Head of caudate nucleus (tissue), 42 donors: Measurements from ENCODE around the gene CTXN2.

Source experiments
- DNase-seq, 42 donors: peaks; one replicate each; pipeline versions ENCODE4 v3.0.0 to v3.0.0-alpha.2; 2020 to 2021; ENCODE audit warnings: mixed read lengths in 7 of 42
- intact Hi-C: fragments of 100-400 bp; cut with DNase I; formaldehyde crosslinking; loops from one replicate; pipeline ENCODE4 v1.15.0; 2022

CTXN2 gene

GRCh38 chr15:48191574-48192225 lies at the start of gene CTXN2:
Gene CTXN2, plus strand, starts transcription at chr15:48191665. Its CDS starts 9,636 bp downstream, at chr15:48201301.
- peak; percentile 11 to 85 (median 59) for DNase-seq
- intact Hi-C loops: no loop called here

DNA sequence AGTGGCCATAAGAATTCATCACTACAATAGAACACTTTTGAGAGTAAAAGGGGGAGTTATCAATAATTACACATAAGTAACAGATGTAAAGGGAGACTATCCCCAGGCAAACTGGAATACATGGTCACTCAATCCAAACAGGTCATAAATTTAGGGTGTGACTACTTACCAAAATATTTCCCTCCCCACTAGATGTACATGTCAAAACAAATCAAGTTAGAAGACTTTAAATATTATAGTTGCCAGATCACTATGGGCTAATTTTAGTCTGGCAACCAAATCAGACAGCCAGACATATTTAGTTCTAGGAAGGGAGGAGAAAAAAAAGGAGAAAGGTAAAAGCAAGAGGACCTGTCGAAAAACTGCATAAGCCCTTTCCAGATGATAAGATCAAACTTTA lies 47.6 kb upstream of the CTXN2 start:
- no peak for DNase-seq
- intact Hi-C loops: no loop called here

GRCh38 chr15:48144889-48145288 lies 46.6 kb upstream of the CTXN2 start:
- no peak for DNase-seq
- intact Hi-C loops: no loop called here

- intact Hi-C loops: no loop called here
- no peak for DNase-seq
Observed at GRCh38 chr15:48145923-48146322, 45.5 kb upstream of the CTXN2 start.

DNA sequence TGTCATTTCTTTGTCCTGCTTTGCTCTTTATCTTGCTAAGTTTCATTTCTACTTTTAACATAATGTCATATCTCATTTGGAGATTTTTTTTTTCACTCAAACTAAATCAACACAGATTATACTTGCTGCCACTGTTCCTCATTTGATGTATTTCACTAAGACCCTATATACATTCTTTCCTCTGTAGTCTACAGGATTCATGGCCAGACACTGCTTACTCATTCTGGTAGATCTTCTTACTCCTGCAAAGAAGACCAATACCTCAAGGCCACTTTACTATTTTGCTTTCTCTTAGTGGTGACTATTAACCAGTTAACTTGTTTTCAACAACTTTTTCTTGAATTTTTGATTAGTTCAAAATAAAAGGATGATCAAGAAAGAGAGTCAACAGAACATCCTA lies 44.1 kb upstream of the CTXN2 start:
- intact Hi-C loops: no loop called here

GRCh38 chr15:48149858-48150257 lies 41.6 kb upstream of the CTXN2 start:
- DNase-seq: no peak
- intact Hi-C loops: no loop called here

More for the DNA sequence above, 44.1 kb upstream of the CTXN2 start:
- no peak for DNase-seq

- intact Hi-C loops: no loop called here
- DNase-seq: no peak
Observed at GRCh38 chr15:48153526-48153925, 37.9 kb upstream of the CTXN2 start.

DNA sequence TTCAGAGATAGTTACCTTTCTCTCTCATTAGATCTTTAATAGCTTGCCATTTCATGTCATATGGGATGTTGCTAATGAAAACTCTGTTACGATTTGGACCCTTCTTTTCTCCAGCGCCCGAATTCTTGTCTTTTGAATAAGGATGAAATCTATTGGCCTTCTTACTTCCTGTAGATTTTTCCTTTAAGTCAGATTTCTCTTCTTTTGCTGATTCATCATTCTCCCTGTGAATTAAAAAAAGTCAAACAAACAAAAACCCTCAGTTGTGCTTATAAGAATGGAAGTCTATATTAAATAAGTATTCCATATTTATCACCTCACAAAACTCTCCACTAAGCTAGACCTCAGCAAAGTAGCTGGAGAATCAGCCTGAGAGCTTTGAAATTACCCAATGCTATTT lies 22.8 kb upstream of the CTXN2 start:
- no peak for DNase-seq
- intact Hi-C loops: no loop called here

- no peak for DNase-seq
- intact Hi-C loops: no loop called here
Observed at GRCh38 chr15:48170981-48171380, 20.5 kb upstream of the CTXN2 start.

DNA sequence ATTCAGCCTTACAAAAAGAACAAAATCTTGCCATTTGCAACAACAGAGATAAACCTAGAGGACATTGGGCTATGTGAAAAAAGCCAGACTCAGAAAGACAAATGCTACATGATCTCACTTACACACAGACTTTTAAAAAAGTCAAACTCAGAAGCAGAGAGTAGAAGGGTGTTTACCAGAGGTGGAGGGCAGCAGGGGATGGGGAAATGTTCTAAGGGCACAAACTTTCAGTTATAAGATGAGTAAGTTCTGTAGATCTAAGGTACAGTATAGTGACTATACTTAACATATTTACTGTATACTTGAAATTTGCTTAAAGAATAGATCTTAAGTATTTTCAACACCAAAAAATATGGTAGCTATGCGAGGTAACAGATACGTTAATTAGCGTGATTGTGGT lies 16.3 kb upstream of the CTXN2 start:
- intact Hi-C loops: no loop called here
- no peak for DNase-seq

- intact Hi-C loops: no loop called here
- DNase-seq: no peak
Observed at GRCh38 chr15:48176112-48176511, 15.4 kb upstream of the CTXN2 start.

DNA sequence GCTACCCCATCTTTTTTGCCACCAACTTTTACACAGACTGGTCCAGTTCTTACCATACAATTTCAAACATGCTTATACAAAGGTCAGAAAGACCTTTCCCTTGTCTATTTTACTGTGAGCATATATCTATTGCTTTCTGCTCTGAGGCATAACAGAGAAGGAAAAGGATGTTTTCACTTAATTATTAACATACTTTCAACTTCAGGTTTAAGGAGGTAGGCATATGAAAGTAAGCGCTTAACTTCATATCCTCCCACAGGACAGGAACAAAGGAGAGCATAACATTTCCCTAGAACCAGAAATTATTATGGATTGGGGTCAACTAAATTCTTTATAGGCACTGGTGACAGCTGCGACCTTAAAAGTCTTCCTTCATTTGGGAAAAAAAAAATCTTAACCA lies 14.5 kb upstream of the CTXN2 start:
- intact Hi-C loops: no loop called here
- DNase-seq: no peak

DNA sequence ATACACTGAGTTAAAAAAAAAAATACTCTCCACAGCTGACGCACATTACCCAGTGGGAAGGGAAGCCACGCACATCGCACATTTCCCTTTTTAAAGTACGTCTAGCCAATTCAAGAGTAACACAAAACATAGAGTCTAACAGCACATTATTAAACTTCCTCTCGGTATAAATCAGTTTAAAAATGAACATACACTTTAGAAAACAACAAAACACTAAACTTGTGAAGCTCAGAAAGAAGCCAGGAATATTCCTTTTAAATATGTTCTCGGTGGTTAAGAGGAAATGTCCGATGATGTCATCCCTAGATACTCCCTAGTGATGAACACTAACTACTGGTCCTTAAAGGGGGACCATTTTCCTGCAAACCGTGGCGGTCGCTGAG lies 14.1 kb upstream of the CTXN2 start:
- DNase-seq: peak in 16 of 42 donors; percentile 5 to 53 (median 16)
- intact Hi-C loops: no loop called here

DNA sequence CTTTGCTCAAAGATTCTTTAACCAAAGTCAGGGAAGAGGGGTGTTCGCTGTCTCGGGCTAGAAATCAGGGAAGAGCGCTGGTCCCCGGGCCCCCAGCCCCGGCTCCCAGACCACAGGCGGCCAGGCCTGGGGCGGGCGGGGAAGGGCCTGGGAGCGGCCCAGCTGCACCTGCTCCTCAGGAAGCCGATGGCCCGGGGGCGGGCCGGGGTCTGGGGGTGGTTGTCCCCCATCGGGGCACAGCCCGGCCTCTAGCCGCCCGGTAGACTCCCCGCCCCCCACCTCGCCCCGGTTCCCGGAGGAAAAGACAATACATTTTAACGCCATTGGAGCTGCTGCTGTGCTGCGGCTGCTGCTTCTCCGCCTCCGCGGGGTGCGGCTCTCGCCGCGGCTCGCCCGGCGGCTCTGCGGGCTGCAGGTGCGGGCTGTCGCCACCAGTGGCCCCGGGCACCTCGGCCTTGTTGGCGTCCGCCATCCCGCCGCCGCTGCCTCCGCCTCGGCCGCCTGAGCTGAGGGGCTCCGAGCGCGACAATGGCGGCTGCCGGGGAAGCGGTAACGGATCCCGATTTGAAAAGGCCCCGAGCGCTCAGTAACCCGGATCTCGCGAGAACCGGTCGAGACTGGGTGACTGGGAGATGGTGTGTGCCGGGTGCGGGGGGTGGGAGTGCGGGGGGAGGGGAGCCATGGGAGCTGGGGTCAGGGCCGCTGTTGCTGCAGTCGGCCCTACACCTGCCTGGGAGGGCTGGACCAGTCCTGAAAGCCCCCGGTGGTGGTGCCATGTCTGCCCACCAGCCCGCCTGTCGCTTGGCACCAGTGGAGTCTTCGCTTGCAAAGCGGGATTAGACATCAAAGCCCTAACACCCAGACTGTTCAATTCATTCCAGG lies 13.5 kb upstream of the CTXN2 start, which contains the start of gene MYEF2:
TSS of gene MYEF2 (minus strand) at position 530 of the 882 bp plus-strand sequence. CDS start at position 472, 58 bp downstream.
- intact Hi-C loops: no loop called here
- DNase-seq: peak; percentile 60 to 93 (median 80)

DNA sequence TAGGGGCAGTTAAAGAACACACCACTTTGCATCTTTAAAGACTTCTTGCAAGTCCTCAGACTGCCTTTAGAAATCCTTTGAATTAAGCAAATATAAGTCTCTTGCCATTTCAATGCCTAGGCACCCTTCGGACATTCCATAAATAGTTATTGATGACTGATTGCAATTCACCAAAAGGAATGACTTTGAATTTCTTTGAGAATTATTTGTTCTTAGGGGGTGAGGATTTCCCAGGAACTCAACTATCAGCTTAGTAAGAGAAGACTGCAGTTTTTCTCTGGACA lies 12.9 kb upstream of the CTXN2 start:
- DNase-seq: no peak
- intact Hi-C loops: no loop called here

DNA sequence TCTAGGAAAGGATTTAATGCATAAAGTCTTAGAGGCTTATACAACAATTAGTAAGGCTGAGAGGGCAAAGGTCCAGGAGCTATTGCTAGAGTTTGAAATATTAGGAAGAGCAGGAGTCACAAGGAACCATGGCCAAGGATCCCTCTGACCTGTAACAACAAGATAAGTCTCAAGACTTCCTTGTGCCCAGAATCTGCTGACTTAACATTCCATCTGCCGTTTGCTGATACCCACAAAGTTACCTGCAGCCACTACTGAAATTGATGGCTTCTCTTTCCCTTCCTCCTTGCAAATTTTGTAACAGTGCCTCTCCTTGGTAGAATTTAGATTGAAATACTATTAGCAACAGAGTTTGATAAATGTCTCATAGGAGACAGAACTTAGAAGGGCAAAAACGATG lies 8.7 kb upstream of the CTXN2 start:
- intact Hi-C loops: no loop called here
- no peak for DNase-seq

GRCh38 chr15:48185529-48185928 lies 5.9 kb upstream of the CTXN2 start:
- intact Hi-C loops: no loop called here

GRCh38 chr15:48186271-48186670 lies 5.2 kb upstream of the CTXN2 start:
- no peak for DNase-seq
- intact Hi-C loops: no loop called here

More at GRCh38 chr15:48185529-48185928, 5.9 kb upstream of the CTXN2 start:
- no peak for DNase-seq

DNA sequence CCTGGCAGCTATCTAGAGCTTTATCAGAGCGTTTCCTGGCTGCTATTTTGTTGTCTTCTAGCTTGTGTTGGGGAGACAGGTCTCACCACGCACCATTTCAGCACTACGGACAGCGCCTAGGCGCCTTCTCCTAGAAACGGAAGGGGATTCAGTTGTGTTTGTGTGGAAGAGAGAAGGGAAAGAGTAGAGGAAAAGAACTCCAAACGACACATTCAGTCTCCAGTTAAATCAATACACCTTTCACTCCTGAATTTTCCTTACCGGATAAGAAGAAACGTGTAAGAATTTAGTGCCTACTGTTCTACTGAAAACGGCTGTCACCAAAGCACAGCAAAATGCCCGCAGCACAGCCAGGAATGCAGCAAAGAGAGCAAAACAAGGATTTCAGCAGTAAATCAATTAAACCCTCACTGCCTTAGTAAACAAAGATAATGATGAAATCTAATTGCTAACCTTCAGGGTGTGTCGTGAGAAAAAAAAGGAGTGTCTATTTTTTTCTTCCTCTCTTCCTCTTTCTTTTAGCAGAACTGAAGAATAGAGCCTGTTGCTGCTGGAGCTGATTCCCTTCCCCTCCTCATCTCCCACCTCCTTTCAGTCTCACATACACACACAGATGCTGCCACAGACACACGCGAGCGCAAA lies 412 bp upstream of the CTXN2 start:
- DNase-seq: peak; percentile 27 to 80 (median 55)
- intact Hi-C loops: no loop called here

DNA sequence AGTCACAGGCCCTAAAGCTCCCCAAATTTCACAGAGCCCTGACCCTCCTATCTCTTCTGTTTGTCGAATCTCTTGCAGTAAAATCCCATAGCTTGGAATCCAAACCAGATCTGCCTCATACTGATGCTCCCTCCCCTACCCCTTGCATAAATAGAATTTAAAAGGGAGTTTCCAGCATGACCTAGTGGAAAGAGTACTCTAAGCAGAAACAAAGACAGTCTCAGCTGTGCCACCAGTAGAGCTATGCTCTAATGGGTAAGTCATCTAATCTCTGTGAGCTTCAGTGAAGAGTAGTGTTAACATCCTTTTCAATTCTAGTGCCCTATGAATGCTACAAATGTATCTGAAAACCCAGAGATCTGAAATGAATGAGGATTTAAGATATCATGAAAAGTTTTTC lies 10.6 kb downstream of the CTXN2 start:
- intact Hi-C loops: no loop called here

More for the DNA sequence above, 10.6 kb downstream of the CTXN2 start:
- no peak for DNase-seq
